T-helper 2 cell treated with Interferon-gamma antibody and Interleukin-4, amounts not matched to agents 100 ng/mL and 5 ng/mL, for 36 hours (primary cell): Measurements from ENCODE around the gene ANKH. TPM values are rescaled to one million over a fixed set of nuclear protein-coding genes. Genes with fewer than 3 reads are reported as not detected.

Source experiments
- intact Hi-C: fragments of 100-400 bp; cut with micrococcal nuclease; formaldehyde crosslinking; loops from one replicate; pipeline ENCODE4 v1.15.1; 2023
- total RNA-seq: library from RNA; stranded (reverse); gene quantifications from 2 replicates; pipeline ENCODE4 v1.2.3, GENCODE V29; 2022

The ANKH gene
- total RNA-seq, 1 donor from 2014 or later, result 74.8 TPM

DNA sequence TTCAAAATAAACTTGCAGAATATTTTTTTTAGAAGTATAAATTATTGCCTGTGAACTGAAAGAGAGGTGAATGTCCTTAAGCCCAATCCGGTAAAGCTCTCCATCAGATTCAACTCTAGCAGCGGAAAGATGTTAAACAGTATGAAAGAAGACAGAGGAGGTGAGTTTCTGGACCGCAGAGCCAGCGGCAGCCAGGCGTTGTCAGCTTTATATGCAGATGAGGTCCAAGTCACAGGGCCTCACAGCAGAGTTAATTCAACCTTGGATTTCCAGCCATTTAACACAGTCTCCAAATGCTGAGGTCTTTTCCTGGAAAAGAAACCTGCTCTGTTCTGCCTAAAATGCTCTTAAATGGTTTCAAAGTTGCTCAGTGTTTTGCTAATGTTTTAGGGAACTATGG, 131.6 kb downstream of the ANKH start:
- intact Hi-C loops, result no loop called here

DNA sequence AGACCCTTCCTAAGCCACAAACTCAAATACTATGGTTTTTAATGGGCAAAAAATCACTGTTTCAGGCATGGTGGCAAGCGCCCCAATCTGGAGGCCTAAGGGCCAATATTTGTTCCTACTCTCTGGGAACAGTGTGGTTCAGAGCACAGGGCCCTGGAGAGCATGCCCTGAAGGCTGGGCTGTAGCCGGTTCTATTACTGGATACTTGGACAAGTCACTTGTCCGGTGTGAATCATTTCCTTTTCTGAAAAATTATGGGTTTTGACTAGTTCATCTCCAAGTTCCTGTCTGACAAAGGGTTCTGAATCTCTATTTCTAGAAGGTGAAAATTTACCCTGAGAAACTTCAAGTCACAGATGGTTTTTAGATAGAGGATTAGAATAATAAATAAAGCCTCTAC, 132.0 kb downstream of the ANKH start:
- intact Hi-C loops, result no loop called here

DNA sequence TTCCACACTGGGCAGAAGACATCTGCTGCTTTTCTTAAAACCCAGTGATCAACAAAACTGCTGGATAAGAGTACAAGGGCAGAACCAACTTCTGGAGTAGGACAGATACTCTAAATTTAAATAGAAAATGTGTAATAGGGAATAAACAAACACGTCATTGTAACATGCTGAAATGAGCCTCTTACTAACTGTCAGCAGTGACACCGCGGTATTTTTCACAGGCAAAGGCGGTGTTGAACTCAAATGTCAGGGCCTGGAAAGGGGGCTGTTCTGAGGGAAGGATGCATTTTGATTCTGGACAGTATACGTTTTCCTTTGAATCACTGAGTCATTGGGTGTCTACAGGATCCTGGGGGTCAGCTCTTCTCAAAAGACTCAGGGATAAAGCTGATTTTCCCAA, 133.5 kb downstream of the ANKH start:
- intact Hi-C loops, result no loop called here

DNA sequence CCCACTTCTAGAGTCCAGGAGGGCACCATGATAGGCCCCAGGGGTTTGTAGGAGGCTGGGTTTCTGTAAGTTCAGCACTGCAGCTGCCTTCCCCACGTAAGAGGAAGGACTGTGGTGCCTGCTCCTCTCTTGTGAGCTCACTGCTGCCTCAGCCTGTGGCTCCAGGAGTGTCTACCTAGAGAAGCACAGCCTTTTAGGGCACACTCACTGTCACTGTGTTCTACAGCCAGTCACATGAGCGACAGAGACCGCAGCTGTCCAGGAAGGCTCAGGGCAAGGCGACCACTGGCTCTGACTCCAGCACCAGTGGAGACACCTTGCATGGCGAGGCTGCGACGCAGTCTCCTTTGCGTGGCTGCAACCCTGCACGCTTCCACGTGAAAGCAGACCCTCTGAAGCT, 134.3 kb downstream of the ANKH start:
- intact Hi-C loops, result no loop called here

DNA sequence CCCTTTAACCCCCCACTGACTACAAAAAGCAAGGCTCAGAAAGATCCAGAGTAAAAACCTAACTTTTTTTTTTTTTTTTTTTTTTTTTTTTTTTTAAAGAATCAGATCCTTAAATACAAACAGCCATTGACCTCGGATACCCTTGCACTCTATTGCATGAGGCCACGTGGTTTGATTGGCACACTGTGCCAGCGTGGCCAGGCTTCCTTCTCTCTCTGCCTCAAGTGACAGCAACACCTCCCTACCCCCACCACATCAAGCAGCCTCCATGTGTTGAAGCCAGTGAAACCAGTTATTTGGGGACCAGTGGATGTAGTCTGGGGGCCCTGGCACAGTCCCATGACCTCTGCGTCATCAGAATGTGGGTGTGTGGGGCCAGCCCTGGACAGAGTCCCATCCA, 135.6 kb downstream of the ANKH start:
- intact Hi-C loops, result no loop called here

DNA sequence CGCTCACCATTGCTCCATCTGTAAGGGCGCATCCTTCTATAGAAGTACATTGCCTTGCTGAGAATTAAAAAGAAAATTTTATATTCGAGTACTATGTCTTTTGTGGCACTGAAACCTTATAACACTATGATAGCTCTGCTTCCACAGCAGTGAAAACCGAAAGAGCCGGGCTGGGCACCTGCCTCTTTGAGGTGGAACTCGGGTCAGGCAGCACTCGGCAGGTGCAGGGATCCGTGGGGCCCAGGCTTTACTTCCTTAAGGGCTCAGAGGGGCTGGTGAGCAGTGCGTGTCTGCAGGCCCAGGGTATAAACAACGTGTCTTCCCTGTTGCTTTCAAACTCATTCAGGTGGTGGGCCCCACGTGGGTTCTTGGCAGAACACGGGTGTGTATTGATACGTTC, 137.2 kb downstream of the ANKH start:
- intact Hi-C loops, result no loop called here

DNA sequence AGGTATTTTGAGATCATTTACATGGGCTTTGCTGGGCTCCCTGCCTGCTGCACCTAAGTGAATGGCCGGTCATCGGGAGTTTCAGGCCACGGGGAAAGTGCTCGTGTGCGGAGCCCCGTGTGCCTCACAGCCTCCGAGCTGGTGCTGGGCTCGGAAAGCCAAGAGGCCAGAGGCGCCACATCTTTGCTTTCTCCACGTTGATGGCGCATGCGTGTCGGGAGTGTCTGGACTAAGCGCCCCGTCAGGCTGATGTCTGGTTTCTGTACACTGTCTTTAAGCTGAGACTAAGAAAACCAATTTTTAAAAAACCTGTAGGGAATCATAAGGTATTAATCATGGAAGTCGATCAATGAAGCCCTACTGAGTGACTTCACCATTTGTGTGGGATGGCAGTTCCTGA, 137.9 kb downstream of the ANKH start:
- intact Hi-C loops, result no loop called here

DNA sequence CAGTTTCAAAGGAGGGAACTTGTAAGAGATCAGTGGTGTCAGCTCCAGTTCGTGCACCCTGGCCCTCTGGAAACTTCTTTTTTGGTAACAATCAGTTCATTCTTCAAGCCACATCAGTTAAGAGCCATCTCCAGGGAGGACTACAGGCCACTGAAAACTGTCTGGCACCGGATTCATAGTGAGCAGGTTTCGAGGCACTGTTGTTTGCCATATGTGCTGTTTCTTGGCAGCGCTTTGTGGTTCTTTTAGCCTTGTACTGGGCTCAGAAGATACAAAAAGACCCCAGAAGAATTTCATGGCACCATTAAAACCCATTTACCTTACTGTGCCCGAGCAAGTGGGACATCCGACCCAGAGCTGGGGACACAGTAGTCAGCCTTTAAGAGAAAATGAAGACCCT, 138.6 kb downstream of the ANKH start:
- intact Hi-C loops, result no loop called here

DNA sequence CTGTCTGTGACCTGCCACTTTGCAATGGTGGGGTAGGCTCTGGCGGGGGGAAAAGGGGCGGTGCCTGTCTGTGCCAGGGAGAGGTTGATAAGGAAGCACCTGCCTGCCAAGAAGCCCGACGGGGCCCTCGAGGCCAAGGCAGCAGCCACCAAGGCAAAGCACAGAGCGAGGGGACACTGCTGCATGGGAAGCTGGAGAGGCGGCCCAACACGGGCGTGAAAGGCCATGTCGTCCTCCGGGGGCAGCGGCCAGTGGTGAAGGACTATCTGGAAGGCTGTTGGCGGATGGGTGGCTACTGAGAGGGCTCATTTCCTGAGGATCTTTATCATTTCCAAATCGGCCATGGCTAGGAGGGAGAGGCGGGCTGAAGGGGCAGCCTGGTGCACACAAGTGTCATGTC, 140.7 kb downstream of the ANKH start:
- intact Hi-C loops, result no loop called here

DNA sequence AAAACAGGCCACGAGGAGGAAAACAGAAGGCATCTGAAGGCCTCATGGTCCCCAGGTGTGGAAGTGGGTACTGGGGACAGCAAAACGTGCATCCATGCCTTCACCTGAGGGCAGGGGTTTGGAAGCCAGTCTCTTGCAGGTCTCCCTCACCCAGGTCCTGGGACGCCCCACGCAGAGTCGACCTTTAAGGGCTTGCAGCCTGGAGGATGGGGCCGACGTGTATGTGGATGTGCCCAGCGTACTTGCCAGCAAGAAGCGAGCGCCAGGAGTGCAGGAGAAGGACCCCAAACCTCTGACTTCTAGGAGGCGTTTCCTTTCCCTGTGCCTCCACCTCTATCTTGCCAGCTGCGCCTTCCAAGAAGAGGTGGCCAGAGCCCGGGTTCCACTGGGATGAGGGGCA, 141.1 kb downstream of the ANKH start:
- intact Hi-C loops, result no loop called here

DNA sequence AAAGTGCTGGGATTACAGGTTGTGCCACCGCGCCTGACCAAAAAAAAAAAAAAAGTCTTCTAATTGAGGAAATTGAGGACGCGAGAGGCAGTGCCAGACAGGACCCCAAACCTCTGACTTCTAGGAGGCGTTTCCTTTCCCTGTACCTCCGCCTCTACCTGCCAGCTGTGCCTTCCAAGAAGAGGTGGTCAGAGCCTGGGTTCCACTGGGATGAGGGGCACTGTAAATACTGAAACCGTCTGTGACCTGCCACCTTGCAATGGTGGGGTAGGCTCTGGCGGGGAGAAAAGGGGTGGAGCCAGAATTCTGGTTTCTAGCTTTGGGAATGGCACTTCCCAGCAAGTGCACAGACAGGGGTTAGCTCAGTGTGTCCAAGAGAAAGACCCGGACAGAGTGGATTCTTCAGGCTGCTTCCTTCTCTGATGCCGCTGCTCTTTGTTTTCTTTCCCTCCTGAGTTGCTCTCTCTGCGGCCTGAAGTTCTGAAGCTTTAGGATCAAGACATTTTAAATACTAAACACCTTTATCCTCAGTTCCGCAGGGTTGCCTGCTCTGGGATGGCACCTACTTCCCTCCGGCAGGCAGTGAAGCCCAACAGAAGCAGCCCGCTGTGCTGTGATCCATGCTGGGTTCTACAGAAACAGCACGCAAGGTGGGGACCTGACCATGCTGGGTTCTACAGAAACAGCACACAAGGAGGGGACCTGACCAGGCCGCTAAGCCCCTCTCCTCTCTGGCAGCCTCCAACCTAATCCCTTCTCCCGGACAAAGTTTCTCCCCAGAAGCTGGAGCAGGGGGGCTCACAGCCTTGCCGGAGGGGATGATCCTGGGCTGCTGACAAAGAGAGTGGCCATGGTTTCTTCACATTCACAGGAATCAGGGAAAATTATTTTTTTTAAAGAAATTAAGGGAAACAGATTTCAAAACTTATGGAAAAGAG, 141.9 kb downstream of the ANKH start:
- intact Hi-C loops, result loop anchor here (5.0 kb wide), 1 partner anchor 42 kb away; no protein-coding TSS in a partner anchor

DNA sequence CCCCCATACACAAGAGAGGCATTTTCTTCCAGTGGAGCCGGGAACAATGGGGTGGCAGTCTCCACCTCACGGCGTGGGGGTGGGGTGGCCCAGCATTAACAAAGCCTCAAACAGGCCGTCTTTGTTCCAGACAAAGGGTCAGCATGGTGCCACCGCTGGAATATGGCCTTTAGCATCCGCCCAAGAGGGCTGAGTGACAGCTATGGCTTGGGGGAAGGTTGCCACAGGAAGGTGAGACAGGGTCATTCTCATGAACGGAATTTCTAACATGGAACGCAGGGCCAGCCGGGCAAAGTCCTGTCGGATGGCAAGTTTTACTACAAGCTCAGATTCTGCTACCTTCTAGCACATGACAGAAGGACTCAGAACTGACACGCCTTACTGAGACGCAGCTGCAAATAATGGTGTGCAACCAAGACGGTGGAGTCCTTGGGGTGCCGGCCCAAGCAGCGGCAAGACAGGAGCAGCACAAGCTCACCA, 143.1 kb downstream of the ANKH start:
- intact Hi-C loops, result loop anchor here (5.0 kb wide), 1 partner anchor 41 kb away; no protein-coding TSS in a partner anchor

DNA sequence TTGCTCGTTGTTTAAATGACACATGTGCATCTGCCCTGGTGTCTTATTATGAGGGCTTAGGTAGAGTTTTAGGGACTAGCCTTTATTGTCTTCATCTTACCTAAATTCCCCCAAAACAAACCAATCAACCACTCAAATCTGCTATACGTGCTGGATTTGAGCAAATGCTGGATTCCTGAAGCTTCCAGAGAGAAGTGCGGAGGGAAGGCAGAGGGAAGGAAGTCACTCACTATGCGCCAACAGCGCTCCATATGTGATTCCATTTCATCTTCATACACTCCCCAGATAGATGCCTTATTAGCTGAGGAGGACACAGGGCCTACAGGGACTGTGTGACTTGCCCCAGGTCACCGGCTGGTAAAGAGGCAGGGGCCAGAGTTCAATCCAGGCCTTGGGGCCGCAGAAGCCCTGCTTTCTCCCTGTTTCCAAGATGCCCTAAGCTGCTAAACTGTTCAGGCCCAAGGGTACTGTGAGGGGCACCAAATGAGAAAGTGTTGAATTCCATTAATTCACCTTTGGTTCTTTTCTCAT, 143.6 kb downstream of the ANKH start:
- intact Hi-C loops, result loop anchor here (1.0 to 5.0 kb wide), 4 partner anchors 41 to 275 kb away; no protein-coding TSS in a partner anchor

DNA sequence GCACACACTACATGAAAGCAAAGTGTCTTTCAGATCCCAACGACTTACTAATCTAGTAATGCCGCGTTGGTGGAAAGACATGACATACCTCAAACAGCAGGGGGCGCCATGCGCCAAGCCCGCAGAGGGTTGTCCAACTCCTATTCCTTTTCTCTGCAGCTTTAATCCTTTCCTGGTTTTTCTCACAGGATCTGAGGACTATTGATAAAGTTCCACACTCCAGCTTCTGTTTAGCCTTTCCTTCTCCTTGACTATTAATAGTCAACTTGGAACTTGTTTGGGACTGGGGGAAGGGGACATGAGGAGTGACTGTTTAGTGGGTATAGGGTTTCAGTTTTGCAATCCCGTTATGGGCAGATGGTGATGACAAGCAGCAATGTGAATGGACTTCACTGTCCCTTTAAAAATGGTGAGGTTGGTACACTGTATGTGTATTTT, 144.1 kb downstream of the ANKH start:
- intact Hi-C loops, result loop anchor here (1.0 to 5.0 kb wide), 4 partner anchors 40 to 276 kb away; no protein-coding TSS in a partner anchor

DNA sequence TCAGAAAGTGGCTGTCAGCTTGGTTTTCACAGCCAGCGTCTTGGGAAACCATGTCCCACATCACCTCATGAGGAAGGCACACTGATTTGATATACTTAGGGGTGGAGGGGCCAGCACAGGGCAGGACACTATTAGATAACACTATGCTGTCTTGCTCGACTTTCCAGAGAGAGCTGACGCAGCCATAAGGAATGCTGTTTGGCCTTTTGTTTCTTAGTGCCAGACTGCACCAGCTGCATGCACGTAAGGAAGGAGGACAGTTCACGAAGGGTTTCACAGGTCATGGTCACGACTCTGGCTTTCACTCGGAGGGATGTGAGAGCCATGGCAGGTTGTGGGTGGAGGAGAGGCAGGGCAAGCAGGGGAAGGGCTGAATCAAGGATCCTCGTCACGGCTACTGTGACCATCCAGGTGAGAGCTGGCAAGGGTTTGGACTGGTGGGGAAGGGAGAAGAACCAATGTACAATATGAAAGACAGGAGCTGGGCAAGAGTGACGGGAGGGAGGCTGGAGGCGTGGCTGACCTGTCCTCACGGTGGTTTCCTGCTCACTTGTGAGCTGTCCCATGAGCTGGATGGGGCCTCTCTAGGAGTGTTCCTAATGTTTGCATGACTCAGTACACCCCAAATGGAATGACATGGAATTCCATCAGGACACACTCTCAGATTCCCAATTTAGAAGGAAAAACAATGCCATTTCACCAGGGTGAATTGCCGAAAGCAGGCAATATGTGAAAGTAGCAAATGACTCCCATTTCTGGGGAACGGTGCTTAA, 145.3 kb downstream of the ANKH start:
- intact Hi-C loops, result loop anchor here (2.0 to 5.0 kb wide), 2 partner anchors 39 to 221 kb away; no protein-coding TSS in a partner anchor

DNA sequence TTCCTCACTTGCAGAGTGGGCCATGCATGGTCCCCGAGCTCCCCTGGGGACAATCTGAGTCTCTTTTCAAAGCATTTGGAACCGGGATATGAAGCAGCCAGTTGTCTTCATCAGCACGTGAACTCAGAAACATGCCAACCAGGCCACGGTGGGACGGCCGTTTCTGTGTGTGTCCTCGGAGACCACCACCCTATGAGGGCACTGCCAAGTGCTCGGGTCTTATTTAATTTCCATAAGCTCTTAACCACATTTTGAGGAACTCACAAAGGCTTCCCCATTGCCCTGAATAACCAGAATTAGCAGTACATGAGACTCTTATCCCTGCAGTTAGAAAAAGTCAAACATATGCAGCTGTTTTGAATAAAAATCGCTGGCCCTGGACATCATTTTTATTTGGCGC, 146.9 kb downstream of the ANKH start:
- intact Hi-C loops, result loop anchor here (5.0 kb wide), 1 partner anchor 37 kb away; no protein-coding TSS in a partner anchor

DNA sequence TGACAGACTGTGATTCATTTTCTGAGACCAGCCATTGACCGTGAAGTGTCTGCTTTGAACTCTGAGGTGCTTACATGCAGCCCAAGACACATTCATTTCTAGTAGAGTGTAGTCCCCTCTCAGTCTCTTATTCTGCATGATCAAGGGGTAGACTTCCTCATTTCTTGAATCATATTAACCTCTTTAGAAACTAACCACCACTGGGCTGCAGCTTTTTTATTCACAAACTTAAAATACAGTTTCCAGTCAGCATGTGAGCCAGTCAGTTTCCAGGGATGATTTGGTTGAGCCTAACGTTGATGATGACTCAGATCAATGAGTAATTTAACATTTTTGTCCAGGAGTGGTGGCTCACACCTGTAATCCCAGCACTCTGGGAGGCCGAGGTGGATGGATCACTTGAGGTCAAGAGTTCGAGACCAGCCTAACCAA, 147.9 kb downstream of the ANKH start:
- intact Hi-C loops, result no loop called here

DNA sequence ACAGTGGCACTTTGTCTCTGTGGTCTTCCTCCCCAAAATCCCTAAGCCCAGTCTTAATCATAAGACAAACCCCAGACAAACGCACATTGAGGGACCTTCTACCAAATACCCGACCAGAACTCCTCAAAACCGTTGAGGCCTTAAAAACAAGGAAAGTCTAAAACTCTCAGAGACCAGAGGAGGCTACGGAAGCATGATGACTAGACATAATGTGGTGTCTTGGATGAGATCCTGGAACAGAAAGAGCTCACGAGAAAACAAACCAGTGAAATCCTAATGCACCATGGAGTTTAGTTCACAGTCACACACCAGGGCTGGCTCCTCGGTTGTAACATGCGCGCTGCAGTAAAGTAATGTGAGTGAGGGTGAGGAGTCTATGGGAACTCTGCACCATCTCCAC, 148.7 kb downstream of the ANKH start:
- intact Hi-C loops, result no loop called here

DNA sequence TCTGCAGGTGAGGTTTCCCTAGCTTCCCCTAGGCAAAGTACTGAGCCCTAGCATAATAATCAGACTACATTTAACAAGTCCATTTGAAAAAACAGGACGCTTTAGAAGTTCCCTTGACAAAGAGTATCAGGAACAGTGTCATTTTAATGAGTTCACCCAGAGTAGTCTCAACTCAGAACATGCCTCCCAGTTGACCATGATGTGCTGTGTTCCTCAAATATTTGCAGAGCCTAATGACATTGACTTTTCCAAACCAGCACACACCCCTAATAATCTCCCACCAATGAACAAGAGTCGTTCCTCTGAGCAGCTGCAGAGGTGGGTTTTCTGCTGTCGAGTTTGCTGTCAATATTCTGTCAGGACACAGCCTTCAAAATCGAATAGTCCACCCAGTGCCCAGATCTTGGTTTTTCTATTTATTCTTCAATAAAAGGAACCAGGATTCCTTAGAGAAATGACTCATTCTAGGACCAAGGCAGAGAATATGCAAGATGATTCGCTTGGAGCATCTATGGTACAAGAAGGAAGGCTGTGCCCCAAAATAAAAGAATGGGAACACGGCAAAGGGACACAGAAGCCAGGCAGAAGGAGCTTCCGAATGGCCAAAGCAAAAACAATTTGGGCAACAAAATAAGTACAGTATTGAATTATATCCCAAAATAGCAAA, 149.5 kb downstream of the ANKH start:
- intact Hi-C loops, result no loop called here

DNA sequence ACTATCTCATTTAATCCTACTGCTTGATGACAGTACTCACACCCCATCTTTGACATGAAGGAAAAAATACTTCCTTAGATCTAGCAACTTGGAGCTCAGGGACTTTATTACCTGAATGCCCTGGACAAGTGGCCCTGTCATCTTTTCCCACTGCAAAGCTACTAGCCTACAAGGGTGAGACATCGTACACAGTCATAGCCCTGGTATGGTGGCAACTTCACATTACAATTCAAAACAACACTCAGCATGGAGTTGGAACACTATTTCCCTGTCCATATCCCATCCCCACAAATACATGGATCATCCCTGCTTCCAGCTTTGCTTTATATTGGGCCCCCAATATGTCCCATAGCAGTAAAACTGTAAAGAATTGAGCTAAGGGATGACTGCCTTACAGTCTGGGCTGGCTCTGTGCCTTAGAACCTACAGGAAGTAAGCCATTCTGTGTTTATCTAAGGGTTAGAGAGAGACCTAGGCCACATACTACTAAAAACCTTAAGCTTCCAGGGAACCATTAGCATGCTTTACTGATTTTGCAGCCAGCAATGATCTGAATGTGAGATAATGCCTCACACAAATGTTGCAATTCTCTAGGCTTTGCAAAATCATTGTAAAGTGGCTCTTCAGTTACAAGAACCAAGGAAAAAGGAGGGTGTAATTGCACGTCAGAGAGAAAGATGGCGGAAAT, 151.2 kb downstream of the ANKH start:
- intact Hi-C loops, result no loop called here
